Right lobe of liver (tissue), 4 donors: ENCODE data around the gene IL23R.

Experiments used
- CTCF ChIP-seq, 4 donors: fragments of 200-600 bp in 3 of 4; fragments of 450-650 bp in 1 of 4; IDR thresholded peaks; one replicate each; pipeline versions ENCODE4 v1.5.1 to v1.8.0; 2016 to 2022; ENCODE audit warnings: antibody characterized with exemption in 4 of 4, mild to moderate bottlenecking in 2 of 4
- POLR2A ChIP-seq: fragments of 450-650 bp; IDR thresholded peaks from one replicate; pipeline ENCODE4 v1.6.1; 2017; ENCODE audit warnings: antibody characterized with exemption, mild to moderate bottlenecking
- donor health status: DM: no; HTN: no; CAD: no.
- donor health status: DM: no; HTN: no; CAD: no.
- donor health status: DM: no; HTN: yes; CAD: no.

DNA sequence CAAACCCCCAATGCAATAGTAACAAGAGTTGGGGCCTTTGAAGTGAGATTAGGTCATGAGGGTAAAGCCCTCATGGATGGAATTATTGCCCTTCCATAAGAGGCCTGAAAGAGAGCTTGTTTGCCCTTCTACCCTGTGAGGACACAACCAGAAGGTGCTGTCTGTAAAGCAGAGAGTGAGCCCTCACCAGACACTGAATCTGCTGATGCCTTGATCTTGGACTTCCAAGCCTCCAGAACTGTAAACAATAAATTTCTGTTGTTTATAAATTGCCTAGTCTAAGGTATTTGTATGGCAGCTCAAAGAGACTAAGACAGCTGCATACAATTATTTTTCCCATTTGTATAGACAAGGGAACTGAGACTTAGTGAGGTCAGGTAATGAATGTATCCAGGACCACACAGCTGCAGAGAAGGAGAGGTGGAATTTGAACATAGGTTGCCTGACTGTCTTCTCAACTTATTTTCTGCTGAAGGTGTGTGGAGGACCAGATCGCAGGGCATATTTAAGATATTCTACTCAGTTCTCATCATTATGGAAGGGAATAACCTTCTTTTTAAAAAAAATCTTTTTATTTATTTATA is 18.7 kb downstream of the IL23R start:
- TF ChIP-seq CTCF (IDR thresholded peaks at IDR 0.05) (no peak), POLR2A (no peak)
